ENCODE data around the gene CDHR3. TPM values are rescaled to one million over a fixed set of nuclear protein-coding genes. Genes with fewer than 3 reads are reported as not detected.

CDHR3 gene
- total and polyA plus RNA-seq, 4 donors, result 1.0 to 10.5 (median 1.8) TPM

DNA sequence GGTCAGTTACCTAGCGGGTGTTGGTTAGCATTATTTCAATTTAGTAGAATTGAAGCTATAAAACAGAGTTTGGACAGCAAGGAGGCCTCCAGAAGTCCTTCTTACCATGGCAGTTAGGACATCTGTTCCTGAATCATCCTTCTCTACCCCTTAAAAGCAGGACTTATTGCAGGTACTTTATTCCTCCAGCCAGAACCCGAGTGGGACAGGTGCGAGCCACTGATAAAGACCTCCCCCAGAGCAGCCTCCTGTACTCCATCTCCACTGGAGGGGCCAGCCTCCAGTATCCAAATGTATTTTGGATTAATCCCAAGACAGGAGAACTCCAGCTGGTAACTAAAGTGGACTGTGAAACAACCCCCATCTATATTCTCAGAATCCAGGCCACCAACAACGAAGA is 54.6 kb downstream of the CDHR3 start:
- no peaks in the 10 kb centered on the region for H3K36me3 ChIP-seq (ENCODE audit: control insufficient read depth in 4 of 4, insufficient read depth in 3 of 4, low read depth in 1 of 4, low read length in 3 of 4)
- TF ChIP-seq, protein P1, sequence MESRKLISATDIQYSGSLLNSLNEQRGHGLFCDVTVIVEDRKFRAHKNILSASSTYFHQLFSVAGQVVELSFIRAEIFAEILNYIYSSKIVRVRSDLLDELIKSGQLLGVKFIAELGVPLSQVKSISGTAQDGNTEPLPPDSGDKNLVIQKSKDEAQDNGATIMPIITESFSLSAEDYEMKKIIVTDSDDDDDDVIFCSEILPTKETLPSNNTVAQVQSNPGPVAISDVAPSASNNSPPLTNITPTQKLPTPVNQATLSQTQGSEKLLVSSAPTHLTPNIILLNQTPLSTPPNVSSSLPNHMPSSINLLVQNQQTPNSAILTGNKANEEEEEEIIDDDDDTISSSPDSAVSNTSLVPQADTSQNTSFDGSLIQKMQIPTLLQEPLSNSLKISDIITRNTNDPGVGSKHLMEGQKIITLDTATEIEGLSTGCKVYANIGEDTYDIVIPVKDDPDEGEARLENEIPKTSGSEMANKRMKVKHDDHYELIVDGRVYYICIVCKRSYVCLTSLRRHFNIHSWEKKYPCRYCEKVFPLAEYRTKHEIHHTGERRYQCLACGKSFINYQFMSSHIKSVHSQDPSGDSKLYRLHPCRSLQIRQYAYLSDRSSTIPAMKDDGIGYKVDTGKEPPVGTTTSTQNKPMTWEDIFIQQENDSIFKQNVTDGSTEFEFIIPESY (IDR thresholded peaks at IDR 0.05), result no peak
- TF ChIP-seq RAD21 (IDR thresholded peaks at IDR 0.05) (no peak), JUND (IDR thresholded peaks at IDR 0.05) (no peak), TAF1 (conservative IDR thresholded peaks at IDR 0.05) (no peak), SP1 (IDR thresholded peaks at IDR 0.05) (no peak), FOXA1 (IDR thresholded peaks at IDR 0.05) (no peak), YY1 (IDR thresholded peaks at IDR 0.05) (no peak), NR2F2 (IDR thresholded peaks at IDR 0.05) (no peak)
- TF ChIP-seq, protein P2, sequence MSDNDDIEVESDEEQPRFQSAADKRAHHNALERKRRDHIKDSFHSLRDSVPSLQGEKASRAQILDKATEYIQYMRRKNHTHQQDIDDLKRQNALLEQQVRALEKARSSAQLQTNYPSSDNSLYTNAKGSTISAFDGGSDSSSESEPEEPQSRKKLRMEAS (IDR thresholded peaks at IDR 0.05), result no peak
- TF ChIP-seq, protein P3, sequence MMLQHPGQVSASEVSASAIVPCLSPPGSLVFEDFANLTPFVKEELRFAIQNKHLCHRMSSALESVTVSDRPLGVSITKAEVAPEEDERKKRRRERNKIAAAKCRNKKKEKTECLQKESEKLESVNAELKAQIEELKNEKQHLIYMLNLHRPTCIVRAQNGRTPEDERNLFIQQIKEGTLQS (IDR thresholded peaks at IDR 0.05), result no peak
- TF ChIP-seq, protein P4, sequence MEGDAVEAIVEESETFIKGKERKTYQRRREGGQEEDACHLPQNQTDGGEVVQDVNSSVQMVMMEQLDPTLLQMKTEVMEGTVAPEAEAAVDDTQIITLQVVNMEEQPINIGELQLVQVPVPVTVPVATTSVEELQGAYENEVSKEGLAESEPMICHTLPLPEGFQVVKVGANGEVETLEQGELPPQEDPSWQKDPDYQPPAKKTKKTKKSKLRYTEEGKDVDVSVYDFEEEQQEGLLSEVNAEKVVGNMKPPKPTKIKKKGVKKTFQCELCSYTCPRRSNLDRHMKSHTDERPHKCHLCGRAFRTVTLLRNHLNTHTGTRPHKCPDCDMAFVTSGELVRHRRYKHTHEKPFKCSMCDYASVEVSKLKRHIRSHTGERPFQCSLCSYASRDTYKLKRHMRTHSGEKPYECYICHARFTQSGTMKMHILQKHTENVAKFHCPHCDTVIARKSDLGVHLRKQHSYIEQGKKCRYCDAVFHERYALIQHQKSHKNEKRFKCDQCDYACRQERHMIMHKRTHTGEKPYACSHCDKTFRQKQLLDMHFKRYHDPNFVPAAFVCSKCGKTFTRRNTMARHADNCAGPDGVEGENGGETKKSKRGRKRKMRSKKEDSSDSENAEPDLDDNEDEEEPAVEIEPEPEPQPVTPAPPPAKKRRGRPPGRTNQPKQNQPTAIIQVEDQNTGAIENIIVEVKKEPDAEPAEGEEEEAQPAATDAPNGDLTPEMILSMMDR (IDR thresholded peaks at IDR 0.05; ENCODE audit: low read depth, low read length, missing input control), result no peak
- no peak overlapping the region for H3K27ac ChIP-seq (ENCODE audit: low read depth in 1 of 2, low read length in 2 of 2)
- no peak for DNase-seq (ENCODE audit: low spot score)
- H3K9me3 ChIP-seq (ENCODE audit: control insufficient read depth in 4 of 4, low read length in 3 of 4), result no peaks in the 10 kb centered on the region
- H3K4me1 ChIP-seq (ENCODE audit: control insufficient read depth in 4 of 4, insufficient read depth in 4 of 4, low read length in 3 of 4), result no peaks in the 10 kb centered on the region
- WGBS, result 98% methylated on average over 4 of the region's 4 CpGs
- no peak overlapping the region for H3K9ac ChIP-seq (ENCODE audit: low read depth in 1 of 2, low read length in 2 of 2)
- H3K4me3 ChIP-seq (ENCODE audit: low read depth in 1 of 3, low read length in 3 of 3), result no peak overlapping the region
- no peaks in the 10 kb centered on the region for H3K27me3 ChIP-seq (ENCODE audit: control insufficient read depth in 4 of 4, insufficient read depth in 4 of 4, low read length in 3 of 4)

DNA sequence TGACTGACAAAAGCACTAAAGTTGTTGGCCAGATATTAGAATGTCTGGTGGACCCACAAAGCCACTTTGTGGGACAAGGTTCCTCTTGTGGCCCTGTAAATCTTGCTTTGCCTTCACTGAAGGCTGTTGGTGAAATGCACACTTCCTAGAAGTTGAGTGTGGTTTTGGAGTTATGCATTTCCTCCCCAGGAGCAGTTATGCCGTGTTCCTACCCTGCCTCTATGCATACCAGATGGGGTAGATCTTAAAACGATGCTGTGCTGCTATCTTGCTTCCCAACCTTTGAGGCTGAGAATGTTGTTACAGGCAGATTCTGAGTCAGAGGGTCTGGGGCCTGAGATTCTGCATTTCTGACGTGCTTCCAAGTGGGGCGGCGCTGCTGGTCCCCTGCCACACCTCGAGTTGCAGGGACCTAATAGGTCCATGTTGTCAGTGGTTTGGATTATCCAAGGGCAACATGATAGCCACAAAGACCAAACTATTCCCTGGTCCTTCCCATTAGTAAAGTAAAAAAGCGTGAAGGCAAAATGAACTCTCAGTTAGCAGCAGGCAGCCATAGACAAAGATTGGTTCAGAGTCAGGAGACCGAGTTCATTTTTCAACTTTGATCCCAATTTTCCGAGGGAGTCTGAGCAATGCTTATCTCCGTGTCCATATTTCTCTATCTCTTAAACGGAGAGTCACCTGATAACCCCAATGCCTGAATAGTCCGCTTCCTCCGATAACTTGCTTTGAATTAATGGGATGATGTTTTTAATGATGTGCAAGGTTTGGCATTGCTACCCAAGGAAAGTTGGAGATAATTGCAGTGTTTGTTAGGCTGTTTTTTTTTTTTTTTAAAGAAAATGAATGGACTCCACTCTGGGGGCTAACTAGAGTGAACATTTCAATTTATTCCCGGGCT is 55.8 kb downstream of the CDHR3 start:
- no peak overlapping the region for H3K4me3 ChIP-seq (ENCODE audit: low read depth in 1 of 3, low read length in 3 of 3)
- DNase-seq (ENCODE audit: low spot score), result no peak
- H3K9me3 ChIP-seq (ENCODE audit: control insufficient read depth in 4 of 4, low read length in 3 of 4), result no peaks in the 10 kb centered on the region
- WGBS, result 88% methylated on average over 14 of the region's 14 CpGs
- no peak overlapping the region for H3K27ac ChIP-seq (ENCODE audit: low read depth in 1 of 2, low read length in 2 of 2)
- no peak overlapping the region for H3K9ac ChIP-seq (ENCODE audit: low read depth in 1 of 2, low read length in 2 of 2)
- H3K27me3 ChIP-seq (ENCODE audit: control insufficient read depth in 4 of 4, insufficient read depth in 4 of 4, low read length in 3 of 4), result no peaks in the 10 kb centered on the region
- H3K4me1 ChIP-seq (ENCODE audit: control insufficient read depth in 4 of 4, insufficient read depth in 4 of 4, low read length in 3 of 4), result no peaks in the 10 kb centered on the region
- no peak for TF ChIP-seq SP1 (IDR thresholded peaks at IDR 0.05)
- TF ChIP-seq GABPA (IDR thresholded peaks at IDR 0.05 in 1 of 2, conservative IDR thresholded peaks at IDR 0.05 in 1 of 2), result no peak
- TF ChIP-seq NR2F2 (IDR thresholded peaks at IDR 0.05), result no peak
- TF ChIP-seq, protein P4 (IDR thresholded peaks at IDR 0.05; ENCODE audit: low read depth, low read length, missing input control), result no peak
- no peak for TF ChIP-seq HNF4A (conservative IDR thresholded peaks at IDR 0.05)
- TF ChIP-seq YY1 (IDR thresholded peaks at IDR 0.05), result no peak
- TF ChIP-seq, protein P2 (IDR thresholded peaks at IDR 0.05), result no peak
- no peak for TF ChIP-seq JUND (IDR thresholded peaks at IDR 0.05)
- TF ChIP-seq, protein P1 (IDR thresholded peaks at IDR 0.05), result no peak
- TF ChIP-seq RXRA (IDR thresholded peaks at IDR 0.05), result no peak
- no peak for TF ChIP-seq FOXA1 (IDR thresholded peaks at IDR 0.05)
- TF ChIP-seq EGR1 (IDR thresholded peaks at IDR 0.05; ENCODE audit: low read depth in 2 of 2), result no peak
- no peaks in the 10 kb centered on the region for H3K36me3 ChIP-seq (ENCODE audit: control insufficient read depth in 4 of 4, insufficient read depth in 3 of 4, low read depth in 1 of 4, low read length in 3 of 4)

All from liver (tissue), 9 donors.